Keratinocyte (primary cell): ENCODE results near the gene C14orf93.
A peak's percentile ranks its signal among the peaks of the same experiment; 100 is the strongest.

ENCODE experiments used
- CTCF ChIP-seq, 3 experiments: IDR thresholded peaks in 1 of 3; conservative IDR thresholded peaks in 1 of 3; optimal IDR thresholded peaks in 1 of 3; 2 replicates in 2 of 3; 3 replicates in 1 of 3; pipeline versions ENCODE3 to v1.5.1; 2011; ENCODE audit warnings: low read length in 3 of 3, mild to moderate bottlenecking in 3 of 3, moderate library complexity in 2 of 3, control low read depth in 1 of 3, inconsistent platforms in 1 of 3; ENCODE audit not compliant: insufficient read depth in 2 of 3; ENCODE audit errors: extremely low read depth in 1 of 3
- EZH2 ChIP-seq: IDR thresholded peaks from one replicate; pipeline ENCODE4 v1.6.1; 2012; ENCODE audit warnings: inconsistent platforms, mild to moderate bottlenecking, low read length, moderate library complexity

GRCh38 chr14:23006544-23007419 is 3.2 kb downstream of the C14orf93 start:
- peak; percentile 22 to 47 (median 46) for TF ChIP-seq CTCF (optimal IDR thresholded peaks at IDR 0.05 in 1 of 3, IDR thresholded peaks at IDR 0.05 in 1 of 3, conservative IDR thresholded peaks at IDR 0.05 in 1 of 3; ENCODE audit: extremely low read depth in 1 of 3, insufficient read depth in 2 of 3, low read length in 3 of 3)
- TF ChIP-seq EZH2: no peak
